Temporal lobe (tissue), 2 donors: ENCODE data around the gene GBP3. TPM values are rescaled to one million over a fixed set of nuclear protein-coding genes. Genes with fewer than 3 reads are reported as not detected.

ENCODE experiments used
- small RNA-seq: library from RNA; depleted of rRNA; stranded (forward); fragments of <200 nt; gene quantifications from one replicate; pipeline ENCODE3, GENCODE V24; 2014; ENCODE audit warnings: low replicate concordance
- total RNA-seq: library from RNA; depleted of rRNA; stranded (reverse); fragments of >200 nt; gene quantifications from one replicate; pipeline ENCODE4 v1.2.3, GENCODE V29; 2014

The GBP3 gene
- total RNA-seq, 1 donor from 2014 or later: 0.74 TPM

Small RNA genes lying within 50 kb of the gene (small RNA-seq; reads per million reads assigned to genes)
- not detected for gene RF00019

Other genes starting within 250 kb of the GBP3 start
- 60.0 TPM for gene GTF2B, start 131.3 kb downstream of the GBP3 start, total RNA-seq
- 12.8 TPM for gene KYAT3, start 30.2 kb downstream of the GBP3 start, total RNA-seq
- gene RBMXL1, start 30.2 kb downstream of the GBP3 start, total RNA-seq: 30.0 TPM
- gene GBP1, start 42.3 kb upstream of the GBP3 start, total RNA-seq: 0.49 TPM
- gene GBP2, start 103.2 kb upstream of the GBP3 start, total RNA-seq: 0.25 TPM
- gene GBP7, start 153.1 kb upstream of the GBP3 start, total RNA-seq: not detected
- 1.2 TPM for gene GBP4, start 176.1 kb upstream of the GBP3 start, total RNA-seq
- 0.25 TPM for gene GBP5, start 250.0 kb upstream of the GBP3 start, total RNA-seq